ENCODE results near the gene RTN4RL1.
A peak's percentile ranks its signal among the peaks of the same experiment; 100 is the strongest.

The RTN4RL1 gene

DNA sequence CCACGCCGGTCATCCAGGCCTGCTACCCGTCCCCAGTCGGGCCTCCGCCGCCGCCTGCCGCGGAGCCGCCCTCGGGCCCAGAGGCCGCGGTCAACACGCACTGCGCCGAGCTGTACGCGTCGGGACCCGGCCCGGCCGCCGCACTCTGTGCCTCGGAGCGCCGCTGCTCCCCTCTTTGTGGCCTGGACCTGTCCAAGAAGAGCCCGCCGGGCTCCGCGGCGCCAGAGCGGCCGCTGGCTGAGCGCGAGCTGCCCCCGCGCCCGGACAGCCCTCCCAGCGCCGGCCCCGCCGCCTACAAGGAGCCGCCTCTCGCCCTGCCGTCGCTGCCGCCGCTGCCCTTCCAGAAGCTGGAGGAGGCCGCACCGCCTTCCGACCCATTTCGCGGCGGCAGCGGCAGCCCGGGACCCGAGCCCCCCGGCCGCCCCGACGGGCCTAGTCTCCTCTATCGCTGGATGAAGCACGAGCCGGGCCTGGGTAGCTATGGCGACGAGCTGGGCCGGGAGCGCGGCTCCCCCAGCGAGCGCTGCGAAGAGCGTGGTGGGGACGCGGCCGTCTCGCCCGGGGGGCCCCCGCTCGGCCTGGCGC is 32.1 kb upstream of the RTN4RL1 start:
- no peaks in the 10 kb centered on the region for H3K79me2 ChIP-seq (ENCODE audit: insufficient read depth, low read length)
- H4K20me1 ChIP-seq (ENCODE audit: insufficient read depth, low read length), result no peaks in the 10 kb centered on the region
- H3K4me2 ChIP-seq (ENCODE audit: low read length), result no peak overlapping the region
- H3K27ac ChIP-seq (ENCODE audit: low read depth, low read length, poor library complexity, severe bottlenecking), result no peak overlapping the region
- H3K4me3 ChIP-seq (ENCODE audit: low read depth, low read length, poor library complexity, severe bottlenecking), result no peak overlapping the region
- H3K4me1 ChIP-seq (ENCODE audit: insufficient read depth, low read length, severe bottlenecking), result peaks cover 45% of the 10 kb centered on the region
- H3K9ac ChIP-seq (ENCODE audit: low read length), result no peak overlapping the region
- no peaks in the 10 kb centered on the region for H3K9me3 ChIP-seq (ENCODE audit: low read length)
- no peak overlapping the region for H2AFZ ChIP-seq (ENCODE audit: low read length)
- no peaks in the 10 kb centered on the region for H3K27me3 ChIP-seq (ENCODE audit: insufficient read depth, low read length)
- no peak for TF ChIP-seq EZH2 (IDR thresholded peaks at IDR 0.05; ENCODE audit: borderline replicate concordance, low read length)
- TF ChIP-seq, protein P1, sequence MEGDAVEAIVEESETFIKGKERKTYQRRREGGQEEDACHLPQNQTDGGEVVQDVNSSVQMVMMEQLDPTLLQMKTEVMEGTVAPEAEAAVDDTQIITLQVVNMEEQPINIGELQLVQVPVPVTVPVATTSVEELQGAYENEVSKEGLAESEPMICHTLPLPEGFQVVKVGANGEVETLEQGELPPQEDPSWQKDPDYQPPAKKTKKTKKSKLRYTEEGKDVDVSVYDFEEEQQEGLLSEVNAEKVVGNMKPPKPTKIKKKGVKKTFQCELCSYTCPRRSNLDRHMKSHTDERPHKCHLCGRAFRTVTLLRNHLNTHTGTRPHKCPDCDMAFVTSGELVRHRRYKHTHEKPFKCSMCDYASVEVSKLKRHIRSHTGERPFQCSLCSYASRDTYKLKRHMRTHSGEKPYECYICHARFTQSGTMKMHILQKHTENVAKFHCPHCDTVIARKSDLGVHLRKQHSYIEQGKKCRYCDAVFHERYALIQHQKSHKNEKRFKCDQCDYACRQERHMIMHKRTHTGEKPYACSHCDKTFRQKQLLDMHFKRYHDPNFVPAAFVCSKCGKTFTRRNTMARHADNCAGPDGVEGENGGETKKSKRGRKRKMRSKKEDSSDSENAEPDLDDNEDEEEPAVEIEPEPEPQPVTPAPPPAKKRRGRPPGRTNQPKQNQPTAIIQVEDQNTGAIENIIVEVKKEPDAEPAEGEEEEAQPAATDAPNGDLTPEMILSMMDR (IDR thresholded peaks at IDR 0.05; ENCODE audit: low read length), result no peak
- H3K36me3 ChIP-seq (ENCODE audit: insufficient read depth, low read length), result peaks cover 4% of the 10 kb centered on the region; the same call in 1 of the 2 replicates
- H3K9me2 ChIP-seq (ENCODE audit: low read depth, low read length), result no peaks in the 10 kb centered on the region
- no peaks in the 10 kb centered on the region for H3F3A ChIP-seq (ENCODE audit: insufficient read depth, low read length)

DNA sequence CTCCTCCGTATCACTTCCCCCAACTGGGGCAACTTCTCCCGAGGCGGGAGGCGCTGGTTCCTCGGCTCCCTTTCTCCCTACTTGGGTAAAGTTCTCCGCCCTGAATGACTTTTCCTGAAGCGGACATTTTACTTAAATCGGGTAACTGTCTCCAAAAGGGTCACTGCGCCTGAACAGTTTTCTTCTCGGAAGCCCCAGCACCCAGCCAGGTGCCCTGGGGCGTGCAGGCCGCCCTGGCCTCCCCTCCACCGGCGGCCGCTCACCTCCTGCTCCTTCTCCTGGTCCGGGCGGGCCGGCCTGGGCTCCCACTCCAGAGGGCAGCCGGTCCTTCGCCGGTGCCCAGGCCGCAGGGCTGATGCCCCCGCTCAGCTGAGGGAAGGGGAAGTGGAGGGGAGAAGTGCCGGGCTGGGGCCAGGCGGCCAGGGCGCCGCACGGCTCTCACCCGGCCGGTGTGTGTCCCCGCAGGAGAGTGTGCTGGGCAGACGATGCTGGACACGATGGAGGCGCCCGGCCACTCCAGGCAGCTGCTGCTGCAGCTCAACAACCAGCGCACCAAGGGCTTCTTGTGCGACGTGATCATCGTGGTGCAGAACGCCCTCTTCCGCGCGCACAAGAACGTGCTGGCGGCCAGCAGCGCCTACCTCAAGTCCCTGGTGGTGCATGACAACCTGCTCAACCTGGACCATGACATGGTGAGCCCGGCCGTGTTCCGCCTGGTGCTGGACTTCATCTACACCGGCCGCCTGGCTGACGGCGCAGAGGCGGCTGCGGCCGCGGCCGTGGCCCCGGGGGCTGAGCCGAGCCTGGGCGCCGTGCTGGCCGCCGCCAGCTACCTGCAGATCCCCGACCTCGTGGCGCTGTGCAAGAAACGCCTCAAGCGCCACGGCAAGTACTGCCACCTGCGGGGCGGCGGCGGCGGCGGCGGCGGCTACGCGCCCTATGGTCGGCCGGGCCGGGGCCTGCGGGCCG is 31.4 kb upstream of the RTN4RL1 start:
- peaks cover 45% of the 10 kb centered on the region for H3K4me1 ChIP-seq (ENCODE audit: insufficient read depth, low read length, severe bottlenecking)
- peaks cover 3% of the 10 kb centered on the region; the same call in 1 of the 2 replicates for H3K36me3 ChIP-seq (ENCODE audit: insufficient read depth, low read length)
- TF ChIP-seq EZH2 (IDR thresholded peaks at IDR 0.05; ENCODE audit: borderline replicate concordance, low read length), result no peak
- TF ChIP-seq, protein P1 (IDR thresholded peaks at IDR 0.05; ENCODE audit: low read length), result no peak; the same call in 1 of the 2 replicates
- no peaks in the 10 kb centered on the region for H3K9me3 ChIP-seq (ENCODE audit: low read length)
- H3K79me2 ChIP-seq (ENCODE audit: insufficient read depth, low read length), result no peaks in the 10 kb centered on the region
- no peak overlapping the region for H2AFZ ChIP-seq (ENCODE audit: low read length)
- H3K4me3 ChIP-seq (ENCODE audit: low read depth, low read length, poor library complexity, severe bottlenecking), result peak overlapping the region; percentile 41
- H3K27ac ChIP-seq (ENCODE audit: low read depth, low read length, poor library complexity, severe bottlenecking), result no peak overlapping the region
- peak overlapping the region; percentile 57 for H3K4me2 ChIP-seq (ENCODE audit: low read length)
- H3F3A ChIP-seq (ENCODE audit: insufficient read depth, low read length), result no peaks in the 10 kb centered on the region
- H4K20me1 ChIP-seq (ENCODE audit: insufficient read depth, low read length), result no peaks in the 10 kb centered on the region
- no peak overlapping the region; the same call in 1 of the 2 replicates for H3K9ac ChIP-seq (ENCODE audit: low read length)
- H3K9me2 ChIP-seq (ENCODE audit: low read depth, low read length), result no peaks in the 10 kb centered on the region
- no peaks in the 10 kb centered on the region for H3K27me3 ChIP-seq (ENCODE audit: insufficient read depth, low read length)

- peak overlapping the region; percentile 77 for H3K4me2 ChIP-seq (ENCODE audit: low read length)
- peaks cover 51% of the 10 kb centered on the region for H3K4me1 ChIP-seq (ENCODE audit: insufficient read depth, low read length, severe bottlenecking)
- H3K9me3 ChIP-seq (ENCODE audit: low read length), result no peaks in the 10 kb centered on the region
- no peaks in the 10 kb centered on the region for H4K20me1 ChIP-seq (ENCODE audit: insufficient read depth, low read length)
- no peaks in the 10 kb centered on the region for H3K9me2 ChIP-seq (ENCODE audit: low read depth, low read length)
- H3K27me3 ChIP-seq (ENCODE audit: insufficient read depth, low read length), result no peaks in the 10 kb centered on the region
- no peaks in the 10 kb centered on the region for H3K79me2 ChIP-seq (ENCODE audit: insufficient read depth, low read length)
- H3K36me3 ChIP-seq (ENCODE audit: insufficient read depth, low read length), result no peaks in the 10 kb centered on the region; the same call in 1 of the 2 replicates
- TF ChIP-seq, protein P1 (IDR thresholded peaks at IDR 0.05; ENCODE audit: low read length), result no peak
- TF ChIP-seq EZH2 (IDR thresholded peaks at IDR 0.05; ENCODE audit: borderline replicate concordance, low read length), result no peak
- H2AFZ ChIP-seq (ENCODE audit: low read length), result no peak overlapping the region
- no peak overlapping the region for H3K27ac ChIP-seq (ENCODE audit: low read depth, low read length, poor library complexity, severe bottlenecking)
- peak overlapping the region; percentile 67 for H3K4me3 ChIP-seq (ENCODE audit: low read depth, low read length, poor library complexity, severe bottlenecking)
- H3F3A ChIP-seq (ENCODE audit: insufficient read depth, low read length), result no peaks in the 10 kb centered on the region
- H3K9ac ChIP-seq (ENCODE audit: low read length), result peak overlapping the region; percentile 34; the same call in 1 of the 2 replicates
Observed at GRCh38 chr17:2055292-2056205, 30.4 kb upstream of the RTN4RL1 start.

All from OCI-LY1 (cell line).